HG02798 (cell line): ENCODE results near the gene CACFD1.

Experiments used
- ATAC-seq: cut with Tn5 transposase; IDR thresholded peaks from one replicate; pipeline ENCODE4 v1.9.1; 2021; ENCODE audit warnings: mild to moderate bottlenecking; ENCODE audit not compliant: unreplicated experiment, poor library complexity

Gene CACFD1

DNA sequence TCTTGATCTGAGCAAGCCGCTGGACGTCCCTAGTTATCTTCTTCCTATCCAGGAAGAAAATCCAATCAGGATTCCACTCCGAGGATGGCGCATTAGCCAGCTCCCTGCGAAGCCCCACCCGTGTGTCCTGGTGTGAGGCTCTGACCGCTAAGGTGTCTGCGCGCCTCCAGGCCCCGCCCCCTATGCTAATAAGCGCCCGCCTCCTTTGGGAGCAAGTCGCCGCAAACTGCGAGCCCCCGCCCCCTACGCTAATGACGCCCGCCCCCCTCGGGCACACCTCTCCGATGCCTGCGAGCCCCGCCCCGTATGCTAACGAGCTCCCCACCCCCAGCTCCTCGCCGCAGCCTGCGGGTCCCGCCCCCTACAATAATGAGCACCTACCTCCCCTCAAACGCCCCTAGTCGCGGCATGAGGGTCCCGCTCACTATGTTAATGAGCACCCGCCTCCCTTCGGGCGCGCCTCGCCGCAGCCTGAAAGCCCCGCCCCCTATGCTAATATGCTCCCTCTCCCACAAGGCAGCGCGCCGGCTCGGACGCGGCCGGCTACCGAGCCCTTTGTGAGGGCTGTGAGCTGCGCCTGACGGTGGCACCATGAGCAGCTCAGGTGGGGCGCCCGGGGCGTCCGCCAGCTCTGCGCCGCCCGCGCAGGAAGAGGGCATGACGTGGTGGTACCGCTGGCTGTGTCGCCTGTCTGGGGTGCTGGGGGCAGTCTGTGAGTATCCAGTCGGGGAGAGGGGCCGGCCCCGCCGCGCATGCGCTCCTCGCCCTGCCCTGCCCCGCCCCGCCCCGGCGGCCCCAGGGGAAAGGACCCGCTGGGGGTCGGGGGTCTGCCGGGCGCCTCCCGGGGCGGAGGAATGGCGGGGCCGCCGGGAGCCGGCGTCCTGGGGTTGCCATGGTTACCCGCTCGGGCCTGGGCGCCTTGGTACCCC, at the start of gene CACFD1:
CACFD1 (plus strand) TSS at position 503 of the 929 bp plus-strand sequence; CDS start at position 592, 89 bp downstream.
- peak; percentile 83 for ATAC-seq

DNA sequence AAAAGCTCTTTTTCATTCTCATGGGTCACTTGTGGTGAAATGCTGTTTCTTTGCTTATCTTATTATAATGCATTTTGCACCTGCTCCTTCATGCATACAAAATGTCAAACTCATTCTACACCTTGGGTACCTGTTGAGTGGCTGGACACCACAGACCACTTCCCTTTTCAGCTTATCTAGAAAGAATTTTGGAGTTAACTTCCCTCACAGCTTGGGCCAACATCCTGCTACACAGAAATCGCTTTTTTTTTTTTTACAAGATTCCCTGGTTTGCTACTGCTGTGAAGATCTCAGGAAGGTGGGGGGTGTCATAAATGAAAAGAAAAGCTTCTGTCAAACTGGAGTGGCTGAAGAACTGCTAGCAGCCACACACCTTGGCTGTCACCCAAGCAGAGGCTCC, 44.6 kb upstream of the CACFD1 start:
- ATAC-seq = no peak

DNA sequence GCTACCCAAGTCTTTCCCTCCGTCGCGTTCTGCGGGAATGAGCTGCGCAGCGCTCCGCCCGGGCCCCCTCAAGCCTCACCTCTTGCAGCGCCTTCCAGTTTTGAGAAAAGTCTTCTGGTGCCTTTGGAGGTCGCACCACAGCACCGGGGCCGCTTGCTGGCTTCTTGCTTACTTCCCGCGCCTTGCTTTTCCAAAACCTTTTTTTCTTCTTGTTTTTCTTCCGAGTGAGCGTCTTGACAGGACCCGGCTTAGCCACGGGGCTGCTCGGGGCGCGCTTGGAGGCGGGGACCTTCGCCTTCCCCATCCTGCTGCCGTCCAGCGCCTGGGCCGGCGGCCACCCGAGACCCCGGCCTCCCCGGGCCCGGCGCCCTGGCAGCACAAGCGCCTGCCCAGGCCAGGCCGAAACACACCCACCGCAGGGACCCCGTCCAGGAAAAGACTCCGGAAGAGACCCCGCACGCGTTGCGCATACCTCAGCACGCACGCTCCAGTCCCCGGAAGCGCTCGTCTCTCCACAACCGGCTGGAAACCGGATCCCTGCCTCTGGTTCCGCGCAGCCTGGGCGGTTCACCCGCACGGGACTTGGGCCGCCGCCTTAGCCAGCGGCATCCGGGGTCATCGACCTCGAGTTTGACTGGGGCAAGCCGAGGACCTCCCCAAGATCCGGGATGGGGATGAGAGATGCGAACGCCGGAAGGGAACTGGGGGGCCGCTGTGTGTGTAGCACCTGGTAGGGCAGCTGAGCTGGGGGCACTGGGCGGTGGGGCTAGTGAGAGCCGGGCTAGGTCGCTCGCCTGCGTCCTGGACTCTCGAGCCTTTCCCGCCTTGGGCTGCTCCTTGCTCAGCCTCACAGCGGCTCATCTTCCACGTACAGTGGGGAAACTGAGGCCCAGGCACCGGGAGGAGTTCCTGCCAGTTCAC, 42.0 kb upstream of the CACFD1 start, which contains the start of gene REXO4:
REXO4 (minus strand) TSS at position 470 of the 921 bp plus-strand sequence; CDS start at position 304, 166 bp downstream.
- peak; percentile 81 for ATAC-seq

DNA sequence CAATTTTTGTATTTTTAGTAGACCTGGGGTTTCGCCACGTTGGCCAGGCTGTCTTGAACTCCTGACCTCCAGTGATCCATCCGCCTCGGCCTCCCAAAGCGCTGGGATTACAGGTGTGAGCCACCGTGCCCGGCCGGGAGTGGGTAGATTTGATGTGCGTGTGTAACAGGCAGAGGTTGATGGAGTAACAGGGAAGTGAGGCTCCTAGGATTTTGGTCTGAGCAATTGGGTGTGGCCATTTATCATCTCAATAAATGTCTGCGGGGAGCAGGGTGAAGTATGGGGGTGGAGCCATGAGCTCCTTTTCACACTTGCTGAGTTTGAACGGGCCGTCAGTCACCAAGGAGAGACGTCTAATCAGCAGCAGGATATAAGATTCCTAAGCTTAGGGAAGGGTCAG, 40.8 kb upstream of the CACFD1 start:
- ATAC-seq = no peak

DNA sequence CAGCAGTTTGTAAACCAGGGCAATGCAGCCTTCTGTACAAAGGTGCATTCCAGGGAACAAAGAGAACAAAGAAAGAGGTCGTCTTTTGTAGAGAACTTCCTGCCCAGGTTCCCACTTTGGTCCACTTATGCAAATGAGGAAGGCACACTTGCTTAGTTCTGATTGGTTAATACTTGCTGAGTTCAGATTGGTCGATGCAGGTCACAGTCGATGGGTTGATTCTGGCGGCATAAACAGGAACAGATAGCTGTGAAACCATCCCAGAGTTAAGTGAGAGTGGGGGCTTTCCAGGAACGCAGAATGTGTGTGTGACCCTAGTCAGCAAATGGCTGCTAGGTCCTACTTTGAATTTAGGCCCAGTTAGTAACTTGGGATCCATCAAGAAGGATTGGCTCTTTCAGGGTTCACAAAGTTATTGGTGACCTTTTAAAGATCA, 39.4 kb upstream of the CACFD1 start:
- no peak for ATAC-seq

DNA sequence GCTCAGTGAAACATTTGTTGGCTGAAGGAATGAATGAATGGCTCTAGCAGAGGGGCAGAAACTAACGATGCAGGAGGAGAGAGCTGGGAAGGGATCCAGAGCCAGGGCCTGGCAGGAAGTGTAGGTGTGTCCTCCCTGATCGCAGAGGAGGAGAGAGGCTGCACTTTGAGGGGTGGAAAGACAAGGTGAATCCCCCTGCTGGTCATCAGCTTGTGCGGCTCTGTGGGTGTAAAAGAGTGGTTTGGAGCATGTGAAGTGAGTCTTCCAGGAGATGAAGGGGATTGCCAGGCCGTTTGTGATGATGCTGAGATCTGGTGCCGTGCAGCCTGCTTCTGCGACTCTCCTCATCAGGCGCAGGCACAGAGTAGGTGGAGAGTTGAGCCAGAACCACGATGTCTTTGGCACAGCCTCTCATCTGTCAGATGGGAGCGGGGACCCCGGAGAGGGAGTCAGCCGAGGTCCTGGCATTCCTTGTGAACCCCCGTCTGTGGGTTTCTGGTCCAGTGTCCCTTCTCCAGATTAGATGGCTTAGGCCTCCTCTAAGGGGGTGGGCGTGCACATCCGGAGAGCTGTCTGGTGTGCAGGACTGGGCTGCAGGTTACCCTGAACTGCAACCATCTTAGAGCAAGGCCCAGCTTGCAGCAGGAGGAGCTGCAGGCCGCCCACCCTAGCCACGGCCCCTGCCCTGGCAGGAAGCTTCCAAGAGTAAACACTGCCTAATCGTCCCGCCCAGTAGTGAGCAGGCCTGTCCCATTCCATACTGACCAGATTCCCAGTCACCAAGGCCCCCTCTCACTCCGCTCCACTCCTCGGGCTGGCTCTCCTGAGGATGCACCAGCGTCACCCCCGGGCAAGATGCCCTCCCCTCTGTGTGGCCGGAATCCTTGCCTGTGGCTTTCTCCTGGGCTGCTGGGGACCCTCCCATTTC, 37.9 kb upstream of the CACFD1 start, which contains the start of gene ADAMTS13:
ADAMTS13 (plus strand) TSS at position 753 of the 928 bp plus-strand sequence; CDS start at position 830, 77 bp downstream.
- ATAC-seq = peak; percentile 35

DNA sequence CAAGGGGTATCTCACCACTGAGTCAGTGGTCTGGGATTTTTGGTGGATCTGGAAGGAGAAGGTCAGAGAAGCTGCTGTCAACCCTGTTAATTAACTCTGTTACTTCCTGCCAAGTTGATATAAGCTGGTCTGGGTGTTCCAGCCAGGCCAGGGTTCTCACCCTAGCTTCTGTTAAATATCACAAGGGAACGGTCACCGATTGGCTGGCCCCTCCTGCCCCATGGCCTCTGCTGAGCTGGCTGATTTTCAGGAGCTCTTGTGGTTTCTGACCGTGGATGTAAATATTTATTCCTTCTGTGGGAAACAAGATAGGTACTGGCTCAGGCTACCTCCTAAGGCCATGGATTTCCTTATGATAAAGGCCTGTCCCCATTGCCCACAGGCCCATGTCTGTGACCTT, 36.6 kb upstream of the CACFD1 start:
- ATAC-seq = no peak

DNA sequence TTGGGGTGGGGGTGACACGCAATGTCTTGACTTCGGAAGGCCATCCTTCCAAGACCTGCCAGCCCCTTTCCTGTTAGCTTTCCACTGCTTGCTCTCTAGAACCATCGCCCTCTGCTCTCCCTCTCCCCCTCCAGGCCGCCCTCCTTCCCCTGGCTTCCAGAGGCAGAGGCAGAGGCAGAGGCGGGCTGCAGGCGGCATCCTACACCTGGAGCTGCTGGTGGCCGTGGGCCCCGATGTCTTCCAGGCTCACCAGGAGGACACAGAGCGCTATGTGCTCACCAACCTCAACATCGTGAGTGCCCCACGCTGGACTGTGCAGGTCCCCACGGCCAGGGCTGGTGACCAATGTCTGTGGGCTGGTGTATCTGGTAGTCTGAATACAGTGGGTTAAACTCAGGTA, 35.6 kb upstream of the CACFD1 start:
- no peak for ATAC-seq

DNA sequence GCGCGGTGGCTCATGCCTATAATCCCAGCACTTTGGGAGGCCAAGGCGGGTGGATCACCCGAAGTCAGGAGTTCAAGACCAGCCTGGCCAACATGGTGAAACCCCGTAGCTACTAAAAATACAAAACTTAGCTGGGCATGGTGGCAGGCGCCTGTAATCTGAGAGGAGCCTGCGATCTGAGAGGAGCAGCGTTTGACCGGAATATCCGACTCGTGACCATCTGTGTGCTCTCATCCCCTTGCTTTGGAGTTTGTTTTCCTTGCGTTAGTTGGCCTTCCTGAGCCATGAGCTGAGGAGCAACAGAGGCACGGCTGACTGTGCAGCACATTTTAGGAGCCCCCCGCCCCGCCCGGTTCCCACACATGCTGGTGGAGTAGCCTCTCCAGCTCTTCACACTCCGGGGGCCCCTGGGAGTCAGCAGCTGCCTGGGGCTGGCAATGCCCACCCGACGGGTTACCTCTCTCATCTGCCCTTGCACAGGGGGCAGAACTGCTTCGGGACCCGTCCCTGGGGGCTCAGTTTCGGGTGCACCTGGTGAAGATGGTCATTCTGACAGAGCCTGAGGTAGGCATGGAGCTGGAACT, 34.6 kb upstream of the CACFD1 start:
- no peak for ATAC-seq

DNA sequence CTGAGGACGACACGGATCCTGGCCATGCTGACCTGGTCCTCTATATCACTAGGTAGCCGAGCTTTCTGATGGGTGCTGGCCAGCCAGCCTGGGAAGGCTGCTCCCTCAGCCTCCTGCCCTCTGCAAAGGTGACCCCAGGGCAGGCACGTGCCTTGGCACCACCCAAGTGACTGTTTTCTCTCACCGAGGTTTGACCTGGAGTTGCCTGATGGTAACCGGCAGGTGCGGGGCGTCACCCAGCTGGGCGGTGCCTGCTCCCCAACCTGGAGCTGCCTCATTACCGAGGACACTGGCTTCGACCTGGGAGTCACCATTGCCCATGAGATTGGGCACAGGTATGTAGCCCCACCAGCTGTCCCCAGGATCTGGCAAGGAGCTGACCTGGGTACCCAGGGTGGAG, 33.8 kb upstream of the CACFD1 start:
- no peak for ATAC-seq

DNA sequence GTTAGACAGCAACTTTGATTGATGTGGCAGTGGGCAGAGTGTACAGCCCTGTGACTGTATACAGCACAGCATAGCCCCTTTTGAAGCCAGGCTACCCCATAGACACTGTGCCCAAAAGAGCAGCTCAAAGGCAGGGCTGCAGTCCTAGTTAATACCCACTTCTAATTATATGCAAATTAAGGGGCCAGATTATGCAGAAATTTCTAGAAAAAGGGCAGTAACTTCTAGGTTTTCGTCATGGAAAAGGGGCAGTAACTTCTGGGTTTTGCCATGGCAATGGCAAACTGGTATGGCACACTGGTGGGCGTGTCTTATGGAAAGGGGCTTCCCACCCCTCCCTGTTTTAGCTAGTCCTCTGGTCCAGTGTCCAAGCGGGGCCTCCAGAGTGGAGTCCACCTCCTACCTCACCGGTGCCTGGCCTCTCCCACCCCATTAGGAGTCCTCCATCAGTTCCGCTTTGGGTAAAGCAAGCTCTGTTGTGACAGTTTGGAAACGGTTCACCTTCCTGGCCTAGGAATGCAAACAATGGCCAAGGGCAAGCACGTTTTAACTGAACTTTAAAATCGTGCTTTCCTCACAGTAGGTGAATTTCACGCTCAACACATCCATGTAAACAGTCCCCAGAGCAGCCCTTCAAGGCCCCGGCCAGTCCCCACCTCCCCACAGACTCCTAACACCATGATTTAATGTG, 32.0 kb upstream of the CACFD1 start:
- no peak for ATAC-seq

DNA sequence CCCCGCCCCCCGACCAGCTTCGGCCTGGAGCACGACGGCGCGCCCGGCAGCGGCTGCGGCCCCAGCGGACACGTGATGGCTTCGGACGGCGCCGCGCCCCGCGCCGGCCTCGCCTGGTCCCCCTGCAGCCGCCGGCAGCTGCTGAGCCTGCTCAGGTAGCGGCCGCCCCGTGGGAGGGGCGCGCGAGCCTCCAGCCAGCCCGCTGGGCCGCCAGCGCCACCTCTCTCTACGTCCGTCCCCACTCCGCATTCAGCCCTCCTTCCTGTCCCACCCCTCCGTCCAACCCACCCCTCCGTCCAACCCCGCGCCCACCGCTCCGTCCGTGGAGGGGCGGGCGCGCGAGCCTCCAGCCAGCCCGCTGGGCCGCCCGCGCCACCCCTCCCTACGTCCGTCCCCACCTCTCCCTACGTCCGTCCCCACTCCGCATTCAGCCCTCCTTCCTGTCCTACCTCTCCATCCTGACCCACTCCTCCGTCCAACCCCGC, 31.1 kb upstream of the CACFD1 start:
- ATAC-seq = no peak

DNA sequence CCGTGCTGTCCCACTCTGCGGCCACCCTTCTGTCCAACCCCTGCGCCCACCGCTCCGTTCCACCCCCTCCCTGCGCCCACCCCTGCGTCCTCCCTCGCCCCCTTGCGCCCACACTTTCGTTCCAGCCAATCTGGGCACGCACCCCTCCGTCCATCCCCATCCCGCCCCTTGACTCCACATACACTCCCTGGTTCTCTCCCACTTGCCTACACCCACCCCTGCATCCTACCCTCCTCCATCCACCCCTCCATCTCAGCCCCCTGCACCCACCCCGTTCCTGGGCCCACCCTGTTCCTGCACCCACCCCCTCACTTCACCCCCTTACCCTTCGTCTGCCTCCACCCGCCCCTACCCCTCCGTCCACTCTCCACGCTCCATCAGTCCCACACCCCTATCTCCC, 30.6 kb upstream of the CACFD1 start:
- ATAC-seq = no peak

DNA sequence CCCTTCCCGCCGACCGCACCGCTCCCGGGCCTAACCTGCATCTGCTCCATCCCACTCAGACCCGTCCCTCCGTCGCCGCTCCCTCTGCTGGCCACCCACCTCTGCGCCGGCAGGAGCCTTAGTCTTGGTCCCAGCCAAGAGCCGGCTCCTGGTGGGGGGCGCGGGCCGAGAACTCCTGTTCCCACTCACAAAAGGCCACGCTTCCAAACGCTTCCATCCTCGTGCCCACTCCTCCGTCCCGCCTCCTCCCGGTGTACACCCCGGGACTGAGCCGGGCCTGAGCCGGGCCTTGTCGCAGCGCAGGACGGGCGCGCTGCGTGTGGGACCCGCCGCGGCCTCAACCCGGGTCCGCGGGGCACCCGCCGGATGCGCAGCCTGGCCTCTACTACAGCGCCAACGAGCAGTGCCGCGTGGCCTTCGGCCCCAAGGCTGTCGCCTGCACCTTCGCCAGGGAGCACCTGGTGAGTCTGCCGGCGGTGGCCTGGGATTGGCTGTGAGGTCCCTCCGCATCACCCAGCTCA, 30.1 kb upstream of the CACFD1 start:
- ATAC-seq = no peak

DNA sequence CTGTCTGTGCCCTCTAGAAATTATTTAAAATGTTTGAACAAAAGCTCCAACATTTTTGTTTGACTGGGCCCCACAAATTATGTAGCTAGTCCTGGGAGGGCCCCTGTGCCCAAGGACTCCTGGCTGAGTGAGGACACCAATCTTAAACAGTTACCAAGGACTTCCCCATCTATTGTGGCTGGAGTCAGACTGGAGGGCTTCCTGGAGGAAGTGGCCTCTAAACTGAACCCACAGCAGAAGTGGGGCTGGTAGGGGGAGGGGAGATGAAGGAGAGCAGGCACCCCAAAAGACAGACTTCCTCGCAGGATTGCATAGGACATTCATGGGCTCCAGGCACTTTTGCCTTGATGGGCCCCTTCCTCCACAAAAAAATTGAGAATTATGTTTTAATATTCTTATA, 29.5 kb upstream of the CACFD1 start:
- no peak for ATAC-seq

DNA sequence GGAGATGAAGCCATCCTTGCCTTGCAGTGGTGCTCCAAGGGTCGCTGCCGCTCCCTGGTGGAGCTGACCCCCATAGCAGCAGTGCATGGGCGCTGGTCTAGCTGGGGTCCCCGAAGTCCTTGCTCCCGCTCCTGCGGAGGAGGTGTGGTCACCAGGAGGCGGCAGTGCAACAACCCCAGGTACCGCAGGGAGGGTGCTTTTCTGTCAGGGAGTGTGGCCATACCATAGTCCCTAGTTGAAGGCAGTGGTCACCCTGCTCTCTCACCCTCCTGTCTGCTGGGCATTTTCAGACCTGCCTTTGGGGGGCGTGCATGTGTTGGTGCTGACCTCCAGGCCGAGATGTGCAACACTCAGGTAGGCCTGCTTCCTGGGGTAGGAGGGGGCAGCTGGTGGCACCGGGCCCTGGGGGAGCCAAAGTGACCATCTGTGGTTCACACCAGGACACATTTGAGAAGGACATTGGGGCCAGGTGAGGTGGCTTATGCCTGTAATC, 26.4 kb upstream of the CACFD1 start:
- no peak for ATAC-seq

DNA sequence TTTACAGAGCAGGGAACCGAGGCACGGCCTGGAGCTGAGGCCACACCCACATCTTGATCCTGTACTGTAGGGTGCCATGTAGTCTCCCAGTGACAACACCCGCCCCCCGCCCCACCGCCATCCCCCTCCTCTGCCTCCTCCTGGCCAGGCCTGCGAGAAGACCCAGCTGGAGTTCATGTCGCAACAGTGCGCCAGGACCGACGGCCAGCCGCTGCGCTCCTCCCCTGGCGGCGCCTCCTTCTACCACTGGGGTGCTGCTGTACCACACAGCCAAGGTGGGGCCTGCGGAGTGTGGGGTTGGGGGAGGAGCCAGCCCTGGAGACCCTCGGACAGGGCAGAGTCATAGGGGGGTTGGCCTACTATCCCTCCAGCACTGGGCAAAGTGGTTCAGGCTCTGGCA, 23.1 kb upstream of the CACFD1 start:
- no peak for ATAC-seq
